Stimulated activated CD8-positive, alpha-beta memory T cell treated with anti-CD3 and anti-CD28 coated beads, Interleukin-2, amount 100 ng/mL, for 48 hours (primary cell): ENCODE measurements around the gene ZNF580.

Experiments
- DNase-seq, 2 donors: peaks; one replicate each; pipeline ENCODE4 v3.0.0-alpha.2; 2020; ENCODE audit warnings: low read depth in 2 of 2

ZNF580 gene

GRCh38 chr19:55647732-55648584 is 7.2 kb downstream of the ZNF580 start, which contains the start of gene CCDC106:
Gene CCDC106, plus strand, starts transcription at chr19:55648212. Its CDS starts 835 bp downstream, at chr19:55649047.
- DNase-seq: no peak

- no peak for DNase-seq
These were observed 7.9 kb downstream of the ZNF580 start for GRCh38 chr19:55648585-55649267.

- DNase-seq: no peak
These were observed 8.7 kb downstream of the ZNF580 start for GRCh38 chr19:55649268-55650125.

- DNase-seq: no peak
These were observed 9.3 kb downstream of the ZNF580 start for GRCh38 chr19:55650126-55650557.

GRCh38 chr19:55650602-55651230 is 9.9 kb downstream of the ZNF580 start:
- DNase-seq: no peak

GRCh38 chr19:55651236-55651635 is 10.4 kb downstream of the ZNF580 start:
- no peak for DNase-seq

GRCh38 chr19:55652311-55653128 is 11.7 kb downstream of the ZNF580 start:
- no peak for DNase-seq

GRCh38 chr19:55653651-55654322 is 13.0 kb downstream of the ZNF580 start:
- DNase-seq: peak; percentile 93 to 95

- DNase-seq: peak; percentile 92 to 98
These were observed 13.6 kb downstream of the ZNF580 start for GRCh38 chr19:55654323-55654867.

GRCh38 chr19:55654868-55655647 is 14.3 kb downstream of the ZNF580 start, which contains the start of gene U2AF2:
Gene U2AF2, plus strand, starts transcription at chr19:55655035. Its CDS starts 70 bp downstream, at chr19:55655105.
- DNase-seq: peak; percentile 93

GRCh38 chr19:55655648-55656040 is 14.8 kb downstream of the ZNF580 start:
- no peak for DNase-seq

- no peak for DNase-seq
These were observed 15.8 kb downstream of the ZNF580 start for GRCh38 chr19:55656552-55656951.

- DNase-seq: no peak
These were observed 16.4 kb downstream of the ZNF580 start for GRCh38 chr19:55656988-55657747.

- DNase-seq: no peak
These were observed 18.2 kb downstream of the ZNF580 start for GRCh38 chr19:55658846-55659459.

GRCh38 chr19:55659822-55660221 is 19.0 kb downstream of the ZNF580 start:
- DNase-seq: no peak

- DNase-seq: no peak
These were observed 19.6 kb downstream of the ZNF580 start for GRCh38 chr19:55660404-55660803.

GRCh38 chr19:55660991-55661390 is 20.2 kb downstream of the ZNF580 start:
- no peak for DNase-seq

GRCh38 chr19:55661826-55662225 is 21.0 kb downstream of the ZNF580 start:
- DNase-seq: no peak
